Fibroblast of skin of abdomen (primary cell): Measurements from ENCODE around the gene PACRG.
A peak's percentile ranks its signal among the peaks of the same experiment; 100 is the strongest.

ENCODE experiments used
- DNase-seq: peaks from one replicate; pipeline ENCODE4 v3.0.0-alpha.2; 2013

PACRG gene

DNA sequence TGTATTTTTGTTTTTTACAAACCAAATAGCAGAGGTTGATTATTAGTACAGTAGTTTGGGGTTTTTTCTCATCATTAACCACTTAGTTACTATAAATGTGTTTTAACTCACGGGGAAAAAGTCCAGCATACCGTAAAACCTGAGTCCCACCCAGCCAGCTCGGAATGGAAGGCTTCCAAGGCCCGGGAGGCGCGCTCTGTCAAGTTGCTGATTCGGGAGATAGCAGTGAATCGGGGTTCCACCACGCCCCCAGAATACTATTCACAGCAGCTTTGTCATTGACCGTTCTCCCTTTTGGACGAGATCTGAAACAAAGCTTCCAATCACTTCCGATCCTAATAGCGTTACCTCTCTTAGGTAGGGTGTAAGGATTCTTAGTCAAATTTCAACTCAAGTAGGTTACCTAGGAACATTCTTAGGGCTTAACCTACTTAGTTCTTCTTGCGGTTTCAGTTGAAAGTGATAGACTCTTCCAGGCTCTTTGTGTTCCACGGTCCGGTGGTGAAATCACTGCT, 453.9 kb downstream of the PACRG start:
- no peak for DNase-seq

GRCh38 chr6:163182696-163183095, 454.9 kb downstream of the PACRG start:
- no peak for DNase-seq

DNA sequence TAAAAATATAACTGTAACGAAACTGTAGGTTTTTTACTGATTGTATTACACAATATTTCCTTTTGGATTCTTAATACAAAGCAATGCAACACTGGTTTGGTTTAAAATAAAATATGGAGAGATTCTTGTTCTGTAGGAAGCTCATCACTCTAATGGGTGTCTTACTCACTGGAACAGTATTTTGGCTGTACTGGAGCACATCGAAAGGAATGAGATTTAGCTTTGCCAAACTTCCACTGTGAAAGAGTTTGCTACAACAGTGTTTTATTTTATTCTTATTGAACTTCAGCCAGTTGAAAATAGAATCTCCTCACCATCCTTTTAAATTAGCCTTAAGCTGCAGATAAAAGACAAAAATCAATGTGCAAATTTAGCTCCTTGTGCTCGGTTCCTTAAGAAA, 456.0 kb downstream of the PACRG start:
- DNase-seq = peak; percentile 41

DNA sequence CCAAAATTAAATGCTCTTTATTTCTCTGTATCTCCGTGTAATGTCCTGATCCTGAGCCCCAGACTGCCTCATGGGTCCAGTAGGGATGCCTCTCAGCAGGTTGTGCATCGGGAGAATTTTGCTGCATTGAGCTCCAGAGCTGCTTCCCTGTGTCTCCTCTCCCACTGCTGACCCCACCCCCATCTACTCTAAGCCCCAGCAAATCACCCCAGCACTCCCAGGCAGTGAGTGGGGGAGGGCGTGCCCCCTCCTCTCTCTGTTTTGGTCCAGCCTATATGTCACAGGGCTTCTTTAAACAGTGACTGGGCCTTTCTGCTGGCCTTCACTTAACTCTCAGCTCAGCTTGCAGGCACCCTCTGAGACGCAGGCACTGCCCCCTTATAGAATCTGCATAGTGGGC, 458.0 kb downstream of the PACRG start:
- no peak for DNase-seq

DNA sequence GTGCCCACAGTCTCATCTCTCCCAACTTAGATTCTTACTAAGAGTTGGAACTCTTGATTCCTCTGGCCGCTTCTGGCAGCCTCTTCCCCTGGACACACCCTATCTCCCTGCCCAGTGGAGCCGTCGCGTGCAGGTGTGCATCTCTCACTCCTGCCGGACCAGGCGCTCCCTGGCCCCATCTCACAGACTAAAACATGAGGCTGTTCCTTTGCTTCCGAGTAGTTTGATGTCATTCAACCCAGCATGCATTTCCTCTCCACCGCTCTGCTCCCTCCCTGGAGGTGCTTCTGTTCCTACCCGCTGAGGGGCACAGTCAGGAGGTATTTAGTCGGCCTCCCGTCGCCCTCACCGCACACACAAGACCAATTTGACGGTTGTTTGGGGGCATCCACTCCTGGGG, 458.8 kb downstream of the PACRG start:
- no peak for DNase-seq

DNA sequence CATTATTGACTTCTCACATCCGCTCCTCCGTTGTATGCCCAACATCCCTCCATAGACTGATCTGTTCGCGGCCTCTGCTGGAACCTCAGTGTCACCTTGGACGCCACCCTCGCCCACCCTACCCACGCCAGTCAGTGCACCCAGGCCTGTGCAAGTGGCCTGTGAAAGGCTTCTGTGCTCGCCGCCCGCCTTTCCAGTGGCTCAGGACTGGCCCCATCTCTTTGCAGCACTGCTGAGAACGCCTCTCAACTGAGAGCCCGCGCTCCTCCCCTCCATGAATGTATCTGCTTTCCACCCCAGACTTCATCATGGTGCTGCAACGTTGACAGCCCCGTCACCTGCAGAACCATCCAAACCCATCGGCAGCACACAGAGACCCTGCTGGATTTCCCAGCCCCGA, 459.4 kb downstream of the PACRG start:
- no peak for DNase-seq

DNA sequence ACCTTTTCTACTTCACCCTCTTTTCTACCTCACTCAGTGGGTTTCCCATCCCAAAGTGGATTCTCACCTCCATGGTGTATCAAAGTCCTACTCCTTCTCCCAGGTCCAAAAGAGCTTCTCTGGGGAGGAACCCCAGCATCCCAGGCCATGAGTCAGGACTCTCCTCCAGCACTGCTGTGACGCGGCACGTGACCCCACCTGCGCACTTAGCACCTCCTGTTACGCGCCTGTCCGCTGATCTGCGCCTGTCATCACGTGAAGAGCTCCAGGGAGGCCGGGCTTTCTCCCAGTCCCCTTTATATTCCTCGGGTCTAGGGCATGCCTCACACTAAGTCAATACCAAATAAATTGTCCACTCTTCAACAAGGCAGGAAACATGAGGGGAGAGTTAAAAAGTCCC, 459.8 kb downstream of the PACRG start:
- DNase-seq = no peak

DNA sequence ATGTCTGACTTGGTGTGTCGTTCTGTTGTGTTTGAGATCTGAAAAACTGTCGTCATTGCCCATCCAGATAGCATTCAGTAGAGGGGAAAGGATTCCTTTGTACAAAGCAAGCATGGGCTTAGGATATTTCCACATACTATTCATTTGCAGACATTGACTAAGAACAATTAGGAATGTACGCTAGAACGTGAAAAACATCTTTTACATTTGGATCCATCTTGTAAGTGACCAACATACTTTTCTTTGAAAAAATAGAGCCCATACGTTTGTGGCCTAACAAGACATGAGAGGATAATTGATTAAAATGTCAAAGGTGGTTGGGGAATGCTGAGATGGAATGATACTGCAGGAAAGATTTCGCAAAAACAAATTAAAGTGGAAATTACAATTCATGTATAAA, 461.0 kb downstream of the PACRG start:
- DNase-seq = peak; percentile 17

DNA sequence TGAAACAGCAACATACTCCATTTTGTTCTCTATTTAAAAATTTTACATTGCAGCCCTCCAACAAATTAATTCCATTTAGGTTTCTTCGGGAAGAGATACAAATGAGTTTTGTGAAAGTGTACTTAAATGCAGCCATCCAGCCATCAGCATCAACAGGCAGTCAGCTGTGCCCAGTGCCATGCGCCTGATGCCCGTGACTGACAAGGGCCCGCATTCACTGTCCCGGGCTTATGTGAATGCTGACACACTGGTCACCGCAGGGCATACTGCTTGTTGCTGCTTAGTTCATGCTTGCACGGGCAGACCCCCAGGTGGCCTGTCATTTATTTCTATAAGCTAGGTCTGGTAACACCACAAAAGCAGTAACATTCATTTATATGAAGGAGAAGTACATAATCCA, 461.8 kb downstream of the PACRG start:
- DNase-seq = no peak

DNA sequence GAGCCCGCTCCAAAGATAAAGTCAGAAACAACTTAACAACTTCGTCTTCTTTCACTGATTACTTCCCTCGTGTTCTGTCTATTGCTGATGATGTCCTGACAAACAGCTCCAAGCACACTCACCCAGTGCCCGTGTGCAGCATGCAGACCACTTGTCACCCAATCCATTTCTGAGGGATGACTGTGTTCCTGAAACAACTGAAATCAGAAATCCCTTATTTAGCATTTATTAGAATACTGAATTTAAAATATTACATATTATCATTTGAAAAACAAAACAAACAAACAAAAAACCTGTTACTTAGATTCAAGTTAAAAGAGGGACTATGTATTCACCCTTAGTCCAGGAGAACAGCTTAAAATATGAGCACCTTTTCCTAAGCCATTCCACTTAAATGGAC, 463.0 kb downstream of the PACRG start:
- no peak for DNase-seq

GRCh38 chr6:163191704-163192537, 464.1 kb downstream of the PACRG start:
- no peak for DNase-seq

DNA sequence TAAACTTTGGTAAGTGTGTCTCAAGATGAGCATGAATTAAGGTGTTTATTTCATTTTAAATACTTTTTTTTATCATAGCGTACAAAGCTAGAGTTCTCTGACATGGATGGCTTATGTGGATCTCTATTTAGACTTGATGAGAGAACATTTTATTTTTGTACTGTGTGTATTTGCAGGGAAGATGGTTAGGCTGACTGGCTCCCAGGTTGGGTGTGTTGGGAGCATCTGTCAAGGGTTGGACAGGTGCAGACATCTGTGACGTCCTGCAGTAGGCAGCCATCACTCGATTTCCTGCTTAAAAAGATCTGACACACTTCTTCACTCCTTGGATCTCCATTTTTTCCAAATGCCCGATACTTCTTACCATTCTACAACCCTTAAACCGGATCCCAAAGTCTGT, 464.8 kb downstream of the PACRG start:
- no peak for DNase-seq

DNA sequence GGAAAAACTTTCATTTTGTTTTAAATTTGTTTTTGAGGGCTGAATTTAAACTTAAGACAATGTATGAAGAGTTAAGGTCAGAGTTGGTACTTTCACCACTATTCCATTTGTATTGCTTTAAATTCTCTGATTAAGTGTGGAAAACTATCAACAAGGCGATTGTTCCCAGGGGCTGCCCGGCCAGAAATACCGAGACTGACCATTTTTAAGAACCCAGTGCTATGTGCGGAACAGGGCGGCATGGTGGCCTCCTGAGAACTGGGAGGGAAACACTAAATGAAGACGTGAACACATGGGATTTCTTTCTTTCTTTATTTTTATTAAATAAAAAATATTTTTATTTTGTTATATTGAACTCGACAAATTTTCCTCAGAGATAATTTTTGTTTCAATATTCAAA, 465.6 kb downstream of the PACRG start:
- DNase-seq = no peak

GRCh38 chr6:163195721-163196691, 468.2 kb downstream of the PACRG start:
- no peak for DNase-seq

DNA sequence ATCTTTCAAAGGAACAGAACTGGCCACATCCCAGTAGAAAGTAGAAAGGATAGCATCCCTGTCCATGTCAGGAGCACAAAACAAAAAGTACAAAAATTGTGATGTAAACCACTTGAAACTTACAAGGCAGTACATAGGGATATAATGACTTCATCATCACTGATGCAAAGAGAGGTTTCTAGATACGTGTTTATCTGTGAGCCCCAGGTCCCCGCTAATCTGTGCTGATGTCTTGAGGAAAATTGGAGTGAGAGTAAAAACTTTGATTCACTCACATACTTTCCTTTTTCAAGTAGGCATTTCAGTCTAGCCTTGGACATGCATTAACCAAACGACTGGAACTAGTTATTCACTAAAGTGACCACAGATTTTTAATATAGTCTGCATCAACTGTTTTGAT, 470.1 kb downstream of the PACRG start:
- DNase-seq = no peak

GRCh38 chr6:163198396-163198795, 470.6 kb downstream of the PACRG start:
- no peak for DNase-seq

DNA sequence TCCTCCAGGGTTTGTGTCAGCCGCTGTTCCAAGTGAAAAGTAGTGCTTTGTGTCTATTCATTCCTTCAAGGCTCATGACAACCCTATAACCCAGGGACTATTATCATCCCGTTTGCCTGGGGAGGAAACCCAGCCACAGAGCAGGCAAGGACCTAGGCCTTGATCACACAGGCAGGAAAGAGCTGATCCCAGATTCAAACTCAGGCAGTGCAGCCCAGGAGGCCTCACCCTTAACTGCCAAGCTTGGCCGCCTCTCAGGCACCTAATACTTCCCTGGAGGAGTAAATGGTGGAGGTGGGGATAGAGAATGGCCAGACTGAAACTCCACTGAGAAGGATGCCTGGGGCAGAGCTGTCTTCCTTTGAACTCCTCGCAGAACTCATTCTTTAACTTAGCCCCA, 471.6 kb downstream of the PACRG start:
- DNase-seq = no peak

DNA sequence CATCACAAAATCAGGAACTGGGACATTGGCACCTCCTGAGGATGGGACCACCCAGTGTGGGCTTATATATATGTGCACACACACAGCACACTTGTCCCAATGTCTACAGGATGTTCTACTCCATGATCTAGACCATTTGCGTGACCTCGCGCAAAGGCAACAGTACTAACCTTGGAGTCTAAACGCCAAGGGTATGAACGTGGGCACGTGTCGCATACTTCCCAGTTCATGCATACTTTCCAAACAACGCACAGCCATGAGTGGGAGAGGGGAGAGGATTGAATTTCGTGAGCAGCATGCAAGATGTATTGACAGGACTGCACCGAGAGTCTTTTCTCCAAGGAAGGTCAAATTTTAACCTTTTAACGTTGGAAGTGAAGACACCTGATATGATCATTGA, 472.5 kb downstream of the PACRG start:
- DNase-seq = no peak

GRCh38 chr6:163200694-163201093, 472.9 kb downstream of the PACRG start:
- DNase-seq = no peak

DNA sequence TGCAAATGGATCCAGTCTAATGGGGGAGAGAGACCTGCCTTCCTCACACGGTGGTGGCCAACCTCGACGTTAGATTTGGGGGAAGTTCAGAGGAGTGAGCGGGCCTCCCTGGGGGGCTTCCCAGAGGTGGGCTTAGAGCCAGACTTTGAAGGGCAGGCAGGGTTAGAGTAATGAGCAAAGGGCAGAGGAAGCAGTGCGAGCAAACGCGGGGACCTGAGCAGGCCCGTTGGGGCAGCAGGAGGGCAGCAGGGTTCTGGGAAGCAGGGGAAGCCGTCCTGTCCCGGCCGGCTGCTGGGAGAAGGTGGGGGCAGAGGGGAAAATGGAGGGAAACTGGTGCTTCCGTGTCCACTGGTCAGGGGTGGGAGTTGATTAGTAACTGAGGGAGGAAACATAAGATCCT, 474.1 kb downstream of the PACRG start:
- DNase-seq = no peak

GRCh38 chr6:163206196-163206595, 478.4 kb downstream of the PACRG start:
- no peak for DNase-seq

GRCh38 chr6:163207431-163208383, 479.9 kb downstream of the PACRG start:
- no peak for DNase-seq
